HCT116 (cell line): Measurements from ENCODE around the gene CHSY3. TPM values are rescaled to one million over a fixed set of nuclear protein-coding genes. Genes with fewer than 3 reads are reported as not detected.

ENCODE experiments used
- ATAC-seq: fragments of 200-7000 bp; cut with Tn5 transposase; 2 replicates; pipeline ENCODE4 v1.9.1; 2020; ENCODE audit warnings: mild to moderate bottlenecking, moderate library complexity
- BruUV-seq: library from RNA; stranded (reverse); fragments of 400-500 nt; replicated peaks from 2 replicates; lab custom pipeline; 2021; lab: Mats Ljungman, UMichigan
- CTCF ChIA-PET: fragments of 300-600 bp; sonication (Branson Sonifier 250); formaldehyde crosslinking; loops from one replicate; lab custom pipeline; 2021; ENCODE audit warnings: antibody characterized with exemption; lab: Charles Lee
- POLR2A ChIA-PET: fragments of 300-600, 350-600 bp; sonication (Branson Sonifier 250); formaldehyde crosslinking; loops from one replicate; lab custom pipeline; 2021; ENCODE audit warnings: antibody characterized with exemption; lab: Charles Lee
- RAD21 ChIA-PET, 2 experiments: fragments of 300-600 bp; sonication (Branson Sonifier 250); formaldehyde crosslinking; loops; one replicate each; lab custom pipeline; 2023; ENCODE audit warnings: low total read pairs in 2 of 2; ENCODE audit not compliant: uncharacterized antibody in 2 of 2, unreplicated experiment in 2 of 2, low non-redundant PET in 1 of 2; lab: Charles Lee
- DNase-seq: peaks from one replicate; pipeline ENCODE4 v3.0.0-alpha.2; 2010; ENCODE audit warnings: low read depth, low spot score
- H2AFZ ChIP-seq: fragments of 200-600 bp; shearing (Covaris generic), sonication (generic); 2 replicates; pipeline ENCODE4 v1.6.1; 2017; ENCODE audit warnings: low read depth, mixed run types, mixed read lengths, antibody characterized with exemption, low read length; ENCODE audit not compliant: poor library complexity, severe bottlenecking
- H3K27ac ChIP-seq: 2 replicates; pipeline ENCODE4 v1.5.1; 2012; ENCODE audit warnings: low read depth, low read length
- H3K27me3 ChIP-seq: fragments of 200-600 bp; sonication (generic); 2 replicates; pipeline ENCODE4 v1.6.1; 2016; ENCODE audit warnings: mixed run types, low read length, mixed read lengths; ENCODE audit not compliant: insufficient read depth
- H3K36me3 ChIP-seq, 2 experiments: fragments of 200-500 bp in 1 of 2; fragments of 200-600 bp in 1 of 2; sonication (Bioruptor generic) in 1 of 2; sonication (generic) in 1 of 2; 2 replicates each; pipeline versions ENCODE4 v1.5.1 to v1.6.1; 2014 to 2016; ENCODE audit warnings: low read length in 2 of 2, inconsistent platforms in 1 of 2, mixed read lengths in 1 of 2, mixed run types in 1 of 2; ENCODE audit not compliant: insufficient read depth in 2 of 2, control insufficient read depth in 1 of 2
- H3K4me1 ChIP-seq, 2 experiments: fragments of 200-600 bp in 1 of 2; sonication (generic) in 1 of 2; 2 replicates each; pipeline versions ENCODE4 v1.5.1 to v1.6.1; 2012 to 2017; ENCODE audit warnings: low read length in 2 of 2, inconsistent platforms in 1 of 2, mild to moderate bottlenecking in 1 of 2, mixed read lengths in 1 of 2, mixed run types in 1 of 2, moderate library complexity in 1 of 2; ENCODE audit not compliant: insufficient read depth in 2 of 2, control insufficient read depth in 1 of 2
- H3K4me2 ChIP-seq: fragments of 200-600 bp; sonication (generic); 2 replicates; pipeline ENCODE4 v1.6.1; 2017; ENCODE audit warnings: mixed run types, low read length, mixed read lengths
- H3K4me3 ChIP-seq, 2 experiments: fragments of 200-600 bp in 1 of 2; sonication (generic) in 1 of 2; replicated peaks in 1 of 2; 2 replicates each; pipeline ENCODE4 v1.5.1; 2011 to 2016; ENCODE audit warnings: low read length in 2 of 2, control low read depth in 1 of 2, low read depth in 1 of 2, mild to moderate bottlenecking in 1 of 2, mixed read lengths in 1 of 2, mixed run types in 1 of 2
- H3K79me2 ChIP-seq: fragments of 200-600 bp; sonication (generic); 2 replicates; pipeline ENCODE4 v1.6.1; 2017; ENCODE audit warnings: mild to moderate bottlenecking, mixed run types, low read length, moderate library complexity, mixed read lengths; ENCODE audit not compliant: insufficient read depth
- H3K9ac ChIP-seq: fragments of 200-600 bp; sonication (generic); 2 replicates; pipeline ENCODE4 v1.6.1; 2016; ENCODE audit warnings: low read length, mixed read lengths
- H3K9me2 ChIP-seq: fragments of 200-600 bp; sonication (generic), shearing (Covaris generic); 2 replicates; pipeline ENCODE4 v1.6.1; 2017; ENCODE audit warnings: mixed run types, mild to moderate bottlenecking, moderate library complexity; ENCODE audit not compliant: insufficient read depth
- H3K9me3 ChIP-seq, 2 experiments: fragments of 200-500 bp in 1 of 2; fragments of 200-600 bp in 1 of 2; sonication (Bioruptor generic) in 1 of 2; sonication (generic) in 1 of 2; 2 replicates each; pipeline ENCODE4 v1.6.1; 2014 to 2017; ENCODE audit warnings: low read length in 2 of 2, mixed read lengths in 2 of 2, inconsistent platforms in 1 of 2, low read depth in 1 of 2, mild to moderate bottlenecking in 1 of 2, mixed run types in 1 of 2, moderate library complexity in 1 of 2; ENCODE audit not compliant: control insufficient read depth in 1 of 2, insufficient read depth in 1 of 2
- H4K20me1 ChIP-seq: fragments of 200-600 bp; sonication (generic), shearing (Covaris generic); 2 replicates; pipeline ENCODE4 v1.6.1; 2017; ENCODE audit warnings: mixed run types, mild to moderate bottlenecking, moderate library complexity; ENCODE audit not compliant: insufficient read depth
- ATF3 ChIP-seq: IDR thresholded peaks from 2 replicates; pipeline ENCODE4 v1.6.1; 2012
- CBX3 ChIP-seq: IDR thresholded peaks from 2 replicates; pipeline ENCODE4 v1.6.1; 2012; ENCODE audit warnings: low read depth
- CTCF ChIP-seq, 3 experiments: fragments of 200-600 bp in 1 of 3; sonication (generic) in 1 of 3; IDR thresholded peaks in 2 of 3; conservative IDR thresholded peaks in 1 of 3; 2 replicates each; pipeline ENCODE4 v1.5.1; 2012 to 2017; ENCODE audit warnings: low read depth in 2 of 3, low read length in 2 of 3, antibody characterized with exemption in 1 of 3, borderline replicate concordance in 1 of 3, control low read depth in 1 of 3, mild to moderate bottlenecking in 1 of 3, mixed read lengths in 1 of 3, mixed run types in 1 of 3, moderate library complexity in 1 of 3; ENCODE audit not compliant: insufficient read depth in 1 of 3
- EZH2phosphoT487 ChIP-seq: fragments of 200-600 bp; IDR thresholded peaks from 2 replicates; pipeline ENCODE4 v1.6.1; 2018; ENCODE audit warnings: antibody characterized with exemption, borderline replicate concordance
- JUND ChIP-seq: IDR thresholded peaks from 2 replicates; pipeline ENCODE4 v1.6.1; 2012
- MAX ChIP-seq: IDR thresholded peaks from 2 replicates; pipeline ENCODE4 v1.6.1; 2012
- POLR2A ChIP-seq: IDR thresholded peaks from 2 replicates; pipeline ENCODE4 v1.7.0; 2011; ENCODE audit warnings: borderline replicate concordance; ENCODE audit not compliant: insufficient read depth, insufficient read length; ENCODE audit errors: extremely low read depth
- RAD21 ChIP-seq: IDR thresholded peaks from 2 replicates; pipeline ENCODE4 v1.6.1; 2012; ENCODE audit warnings: low read depth, mild to moderate bottlenecking
- SIN3A ChIP-seq: IDR thresholded peaks from 2 replicates; pipeline ENCODE4 v1.6.1; 2012; ENCODE audit warnings: low read depth
- SP1 ChIP-seq: IDR thresholded peaks from 2 replicates; pipeline ENCODE4 v1.6.1; 2012; ENCODE audit warnings: low read depth
- SRF ChIP-seq: IDR thresholded peaks from 2 replicates; pipeline ENCODE4 v1.6.1; 2012; ENCODE audit warnings: low read depth
- YY1 ChIP-seq: IDR thresholded peaks from 2 replicates; pipeline ENCODE4 v1.6.1; 2011; ENCODE audit warnings: low read length, low read depth, moderate library complexity, mild to moderate bottlenecking; ENCODE audit not compliant: insufficient replicate concordance; ENCODE audit errors: extremely low read depth
- ZFX ChIP-seq: fragments of 450-650 bp; IDR thresholded peaks from 2 replicates; pipeline ENCODE4 v1.6.1; 2017
- intact Hi-C: fragments of 100-400 bp; cut with micrococcal nuclease; formaldehyde crosslinking; loops from 2 replicates; pipeline ENCODE4 v1.10.0; 2022
- total RNA-seq: library from RNA; stranded (reverse); gene quantifications from one replicate; pipeline ENCODE4 v1.2.1, GENCODE V29; 2021; ENCODE audit not compliant: unreplicated experiment

The CHSY3 gene
- total RNA-seq, 1 experiment from 2014 or later, result 2.3 TPM

- TF ChIP-seq YY1, result no peak
- TF ChIP-seq ZFX, result no peak
- no peak for TF ChIP-seq RAD21
These were observed 207.5 kb downstream of the CHSY3 start (continued) for GRCh38 chr5:130111746-130112145.

GRCh38 chr5:130112246-130112645 is 208.0 kb downstream of the CHSY3 start:
- TF ChIP-seq SIN3A, result no peak
- TF ChIP-seq EZH2phosphoT487, result no peak
- TF ChIP-seq SRF, result no peak
- no peak for TF ChIP-seq CBX3
- no peak for TF ChIP-seq ATF3
- TF ChIP-seq MAX, result no peak
- no peak for TF ChIP-seq RAD21
- TF ChIP-seq YY1, result no peak
- no peak for TF ChIP-seq SP1
- TF ChIP-seq CTCF (IDR thresholded peaks at IDR 0.05 in 2 of 3, conservative IDR thresholded peaks at IDR 0.05 in 1 of 3; ENCODE audit: borderline replicate concordance in 1 of 3, insufficient read depth in 1 of 3, low read depth in 2 of 3, low read length in 2 of 3), result no peak
- TF ChIP-seq POLR2A, result no peak
- no peak for TF ChIP-seq JUND
- TF ChIP-seq, all 23 proteins: peak for 0
- no peaks in the 10 kb centered on the region for H3K79me2 ChIP-seq
- H3K27ac ChIP-seq, result no peak overlapping the region
- no peaks in the 10 kb centered on the region for H3K9me3 ChIP-seq
- no peak for DNase-seq
- H2AFZ ChIP-seq, result no peak overlapping the region
- H3K9me2 ChIP-seq, result no peaks in the 10 kb centered on the region
- intact Hi-C loops, result no loop called here
- no peaks in the 10 kb centered on the region for H3K36me3 ChIP-seq
- no TSS peak for BruUV-seq
- POLR2A ChIA-PET, result no interaction called here
- RAD21 ChIA-PET, result no interaction called here
- no peak overlapping the region for H3K4me3 ChIP-seq
- no peaks in the 10 kb centered on the region for H4K20me1 ChIP-seq
- H3K9ac ChIP-seq, result no peak overlapping the region
- CTCF ChIA-PET, result no interaction called here
- no peaks in the 10 kb centered on the region for H3K4me1 ChIP-seq
- no peaks in the 10 kb centered on the region for H3K27me3 ChIP-seq
- ATAC-seq, result no peak
- no peak overlapping the region for H3K4me2 ChIP-seq
